ENCODE data around the gene FNDC11.

Gene FNDC11

DNA sequence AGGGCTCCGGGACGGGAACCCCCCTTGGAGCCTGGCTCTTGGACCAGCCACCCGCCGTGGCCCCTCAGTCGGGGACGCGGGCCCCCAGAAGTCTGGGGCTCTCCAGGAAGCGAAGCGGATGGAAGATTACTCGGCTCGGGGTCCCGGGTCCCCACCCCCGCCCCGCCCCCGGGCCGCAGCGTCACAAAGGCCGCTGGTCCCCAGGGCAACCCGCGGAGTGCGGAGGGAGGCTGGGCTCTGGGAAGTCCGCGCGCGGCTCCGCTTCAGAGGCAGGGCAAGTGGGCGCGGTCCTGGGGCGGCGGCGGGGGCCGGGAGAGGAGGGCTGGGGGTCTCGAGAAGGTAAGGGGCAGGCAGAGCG is at the start of gene FNDC11:
Gene FNDC11 (plus strand): TSS at position 227 of the 358 bp plus-strand sequence. CDS start 1,505 bp downstream, outside the sequence.
- DNase-seq = no peak

DNA sequence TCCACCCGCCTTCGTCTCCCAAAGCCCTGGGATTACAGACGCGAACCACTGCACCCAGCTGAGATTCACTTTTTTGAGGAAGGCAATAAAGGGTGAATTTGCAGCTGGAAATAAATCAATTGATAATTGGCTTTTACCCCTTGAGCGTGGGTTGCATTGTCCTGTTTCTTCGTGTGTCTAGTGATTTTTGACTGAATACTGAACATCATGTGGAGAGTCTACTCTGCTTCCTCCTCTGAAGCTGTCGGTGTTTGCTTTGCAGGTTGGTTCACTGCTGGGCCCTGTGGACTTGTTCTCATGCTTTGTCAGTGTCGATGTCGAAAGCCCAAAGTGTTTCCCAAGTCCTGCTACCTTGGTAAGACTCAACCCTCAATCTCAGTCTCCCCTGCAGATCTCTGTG is 49.3 kb upstream of the FNDC11 start:
- DNase-seq = no peak

DNA sequence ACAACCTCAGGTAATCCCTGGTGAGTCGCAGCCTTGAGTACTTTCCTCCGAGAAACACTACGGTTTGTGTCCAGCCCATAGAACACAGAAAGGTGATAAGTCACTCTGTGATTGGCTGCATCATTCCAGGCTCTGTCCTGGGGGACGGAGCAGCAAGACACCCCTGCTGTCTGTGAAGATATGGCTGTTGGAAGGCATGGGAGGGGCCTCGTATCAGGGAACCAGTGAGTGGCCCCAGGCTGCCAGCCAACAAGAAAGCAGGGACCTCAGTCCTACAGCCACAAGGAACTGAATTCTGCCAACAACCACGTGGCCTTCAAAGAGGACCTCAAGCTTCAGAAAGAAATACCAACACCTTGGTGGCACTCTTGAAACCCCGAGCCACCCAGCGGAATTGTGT is 48.7 kb upstream of the FNDC11 start:
- DNase-seq = no peak

GRCh38 chr20:63505723-63506122 is 48.2 kb upstream of the FNDC11 start:
- DNase-seq = no peak

GRCh38 chr20:63507083-63507743 is 46.7 kb upstream of the FNDC11 start:
- DNase-seq = no peak

DNA sequence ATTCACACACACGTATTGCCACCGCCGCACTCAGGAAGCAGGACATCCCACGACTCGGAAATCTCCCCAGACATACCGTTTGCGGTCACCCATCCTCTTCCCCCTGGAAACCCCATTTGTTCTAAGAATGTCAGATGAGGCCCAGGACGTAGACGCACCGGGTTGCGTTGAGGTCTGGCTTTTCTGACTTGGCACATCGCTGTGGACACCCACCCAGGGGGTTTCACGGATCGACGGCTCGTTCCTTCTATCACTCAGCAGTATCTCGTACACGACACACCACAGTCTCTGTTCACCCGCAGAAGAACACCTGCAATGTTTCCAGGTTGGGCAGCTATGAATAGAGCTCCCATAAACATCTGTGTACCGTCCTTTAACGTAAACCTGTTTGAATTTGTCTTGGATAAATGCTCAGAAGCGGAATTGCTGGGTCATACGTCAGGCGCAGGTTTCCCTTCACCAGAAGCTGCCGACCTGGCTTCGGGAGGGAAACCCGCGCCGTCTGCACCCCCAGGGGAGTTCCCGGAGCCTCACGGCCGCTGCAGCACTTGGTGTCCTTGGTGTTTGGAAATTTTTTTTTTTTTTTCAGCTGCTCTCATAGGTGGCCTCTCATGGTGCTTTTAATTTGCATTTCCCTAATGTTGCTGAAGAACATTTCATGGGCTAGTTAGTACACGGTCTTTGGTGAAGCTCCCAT is 45.7 kb upstream of the FNDC11 start:
- peak; percentile 62 for DNase-seq

- DNase-seq = peak; percentile 38
Measured at GRCh38 chr20:63509088-63509564, 44.8 kb upstream of the FNDC11 start.

GRCh38 chr20:63513207-63513606 is 40.8 kb upstream of the FNDC11 start:
- no peak for DNase-seq

- peak; percentile 80 for DNase-seq
Measured at GRCh38 chr20:63514520-63514919, 39.4 kb upstream of the FNDC11 start.

DNA sequence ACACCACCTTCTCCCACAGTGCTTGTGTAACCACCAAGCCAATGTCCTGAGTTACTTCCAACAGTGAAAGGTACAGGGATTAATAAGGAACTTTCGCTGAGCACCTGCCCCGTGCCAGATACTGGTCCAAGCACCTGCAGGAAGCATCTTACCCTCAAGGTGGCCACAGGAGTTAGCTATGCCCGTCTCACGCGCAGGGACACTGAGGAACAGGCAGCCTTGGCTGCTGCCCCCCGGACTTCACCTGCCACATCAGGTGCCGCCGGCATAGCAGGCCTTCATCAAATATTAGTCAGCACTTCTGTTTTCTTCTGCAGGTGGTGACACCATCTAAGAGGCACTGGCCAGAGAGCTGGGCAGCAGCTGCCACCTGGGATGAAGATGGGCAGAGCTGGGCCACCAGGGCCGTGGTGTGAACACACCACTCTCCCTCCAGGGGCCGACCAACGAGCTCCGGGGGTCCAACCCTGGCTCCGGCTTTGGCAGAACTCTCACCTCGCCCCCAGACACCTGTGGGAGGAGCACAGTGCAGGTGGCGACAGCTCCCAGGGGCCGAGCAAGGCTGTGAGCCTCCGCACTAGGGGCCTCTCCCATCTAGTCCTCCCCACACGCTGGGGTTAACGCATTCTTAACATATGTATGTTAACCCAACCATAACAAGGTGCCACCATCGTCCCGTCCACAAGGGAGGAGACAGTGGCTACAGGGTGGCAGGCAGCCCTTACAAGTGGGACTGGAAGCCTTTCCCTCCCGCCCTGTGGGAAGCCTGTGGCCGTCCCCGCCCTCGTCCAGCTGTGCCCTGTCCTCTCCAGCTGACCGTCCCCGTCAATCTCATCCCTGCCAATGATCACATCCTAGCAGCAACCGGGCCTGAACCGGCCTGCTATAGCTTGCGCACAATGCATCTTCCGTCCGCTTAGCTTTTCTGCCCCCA is 36.3 kb upstream of the FNDC11 start:
- DNase-seq = peak; percentile 58

DNA sequence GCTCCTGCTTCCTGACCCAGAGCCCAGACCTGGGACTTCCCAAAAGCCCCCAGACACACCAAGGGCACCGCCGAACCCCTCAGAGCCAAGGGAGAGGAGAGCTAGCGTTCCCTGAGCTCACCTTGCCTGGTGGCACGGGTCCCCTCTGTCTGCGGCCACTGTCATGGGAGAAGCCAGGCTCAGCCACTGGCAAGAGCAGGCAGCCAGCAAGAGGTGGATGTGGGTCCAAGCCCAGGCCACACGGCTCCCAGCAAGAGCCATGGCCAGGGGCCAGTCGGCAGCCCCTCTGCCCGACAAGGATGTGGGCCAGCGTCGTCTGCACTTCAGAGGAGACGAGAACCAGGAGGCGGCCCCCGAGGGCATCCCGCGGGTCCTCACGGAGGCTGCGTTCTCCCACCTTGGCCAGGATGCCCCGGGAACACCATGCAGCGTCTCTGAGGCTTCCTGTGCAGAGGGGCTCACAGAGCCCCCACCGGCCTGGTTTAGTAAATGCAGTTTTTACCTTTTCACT is 35.6 kb upstream of the FNDC11 start:
- no peak for DNase-seq

DNA sequence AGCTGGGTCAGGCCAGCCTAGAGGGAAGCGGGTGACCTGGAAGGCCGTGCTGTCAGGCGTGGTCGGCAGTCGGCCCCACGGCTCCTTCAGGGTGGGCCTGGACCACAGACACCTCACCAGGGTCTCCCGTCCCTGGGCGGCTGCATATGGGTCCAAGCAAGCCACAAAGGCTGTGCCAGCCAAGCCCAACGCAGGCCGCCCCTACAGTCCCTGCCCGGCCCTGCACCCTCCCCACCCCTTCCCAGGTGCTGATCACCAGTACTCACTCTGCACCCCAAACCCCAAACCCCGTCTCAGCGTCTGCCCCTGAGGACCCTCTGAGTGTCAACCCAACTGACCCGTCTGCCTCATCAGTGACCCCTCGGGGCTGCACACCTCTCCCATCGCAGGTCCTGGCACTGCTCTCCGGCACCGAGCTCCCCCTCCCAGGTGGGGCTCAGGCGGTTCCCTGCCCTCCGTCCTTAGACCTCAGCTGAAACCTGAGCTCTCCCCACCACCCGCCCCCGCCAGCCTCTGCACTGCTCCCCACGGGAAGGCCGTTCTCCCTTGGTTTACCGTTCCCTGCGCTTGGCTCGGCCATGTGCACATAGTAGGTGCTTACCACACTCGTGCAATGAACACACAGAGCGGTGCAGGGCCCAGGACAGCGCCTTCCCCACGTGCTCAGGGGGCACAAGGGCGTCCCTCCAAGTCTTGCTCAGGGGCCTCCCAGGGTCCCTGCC is 34.9 kb upstream of the FNDC11 start:
- no peak for DNase-seq

- DNase-seq = peak; percentile 56
Measured at GRCh38 chr20:63519668-63520503, 34.1 kb upstream of the FNDC11 start.

GRCh38 chr20:63520504-63520933 is 33.4 kb upstream of the FNDC11 start, which contains the start of gene PPDPF:
PPDPF (plus strand) TSS chr20:63520765; CDS start chr20:63521309, 544 bp downstream.
- peak; percentile 87 for DNase-seq

DNA sequence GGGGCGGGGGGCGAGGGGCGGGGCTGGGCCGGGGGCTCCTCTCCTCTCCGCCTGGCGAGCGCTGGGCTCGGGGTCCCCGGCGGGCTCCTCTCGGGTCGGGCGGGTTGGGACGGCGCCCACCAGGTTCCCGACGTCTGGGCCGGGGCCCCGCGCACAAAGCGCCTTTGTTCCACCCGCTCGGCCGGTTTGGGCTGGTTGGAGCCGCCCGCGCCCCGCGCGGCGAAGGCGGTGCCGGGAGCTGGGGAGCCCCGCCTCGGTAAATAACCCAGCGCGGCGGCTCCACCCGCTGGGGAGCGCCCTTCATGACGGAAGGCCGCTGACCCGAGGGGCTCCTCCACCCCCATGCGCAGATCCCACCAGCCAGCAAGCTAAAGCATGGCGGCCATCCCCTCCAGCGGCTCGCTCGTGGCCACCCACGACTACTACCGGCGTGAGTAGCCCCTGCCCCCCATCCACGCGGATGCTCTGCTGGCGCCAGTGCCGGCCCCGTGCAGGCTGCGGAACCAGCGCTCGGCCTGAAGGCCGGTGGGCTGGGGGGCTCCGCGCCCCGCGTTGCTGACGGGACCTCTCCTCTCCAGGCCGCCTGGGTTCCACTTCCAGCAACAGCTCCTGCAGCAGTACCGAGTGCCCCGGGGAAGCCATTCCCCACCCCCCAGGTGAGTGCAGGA is 32.9 kb upstream of the FNDC11 start:
- DNase-seq = peak; percentile 82

GRCh38 chr20:63521602-63522001 is 32.4 kb upstream of the FNDC11 start:
- DNase-seq = no peak

DNA sequence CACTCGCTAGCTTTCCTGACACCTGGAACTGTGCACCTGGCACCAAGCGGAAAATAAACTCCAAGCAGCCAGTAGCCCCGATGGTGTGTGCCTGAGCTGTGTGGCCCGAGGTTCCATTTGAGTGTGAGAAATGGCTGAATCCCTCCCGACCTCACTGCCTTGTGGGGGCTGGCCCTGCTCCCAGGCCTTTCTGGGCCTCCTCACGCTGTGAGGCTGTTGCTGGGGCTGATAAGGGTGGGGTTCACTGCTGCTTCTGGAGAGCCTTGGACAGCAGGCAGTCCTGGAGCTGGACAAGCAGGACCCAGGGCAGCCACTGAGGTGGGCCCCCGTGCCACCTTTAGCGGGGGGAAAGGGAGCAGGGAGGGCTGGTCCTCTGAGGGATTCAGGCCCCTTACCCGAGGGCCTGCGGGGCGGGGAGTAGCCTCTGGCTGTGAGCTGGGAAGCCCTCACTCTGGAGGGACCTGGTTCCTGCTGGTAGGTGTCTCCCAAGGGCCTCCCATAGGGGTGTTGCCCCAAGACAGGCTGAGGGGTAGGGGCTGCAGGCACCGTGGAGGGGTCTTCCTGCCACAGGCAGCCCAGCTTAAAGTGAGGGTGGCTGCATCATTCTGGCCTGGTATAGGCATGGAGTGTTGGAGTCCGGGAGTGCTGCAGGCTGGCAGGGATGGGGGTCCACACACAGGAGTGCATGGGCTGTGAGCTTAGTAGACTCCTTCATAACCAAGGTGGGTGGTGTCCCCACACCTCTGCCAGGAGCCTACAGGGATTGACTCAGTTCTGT is 31.7 kb upstream of the FNDC11 start:
- DNase-seq = no peak

DNA sequence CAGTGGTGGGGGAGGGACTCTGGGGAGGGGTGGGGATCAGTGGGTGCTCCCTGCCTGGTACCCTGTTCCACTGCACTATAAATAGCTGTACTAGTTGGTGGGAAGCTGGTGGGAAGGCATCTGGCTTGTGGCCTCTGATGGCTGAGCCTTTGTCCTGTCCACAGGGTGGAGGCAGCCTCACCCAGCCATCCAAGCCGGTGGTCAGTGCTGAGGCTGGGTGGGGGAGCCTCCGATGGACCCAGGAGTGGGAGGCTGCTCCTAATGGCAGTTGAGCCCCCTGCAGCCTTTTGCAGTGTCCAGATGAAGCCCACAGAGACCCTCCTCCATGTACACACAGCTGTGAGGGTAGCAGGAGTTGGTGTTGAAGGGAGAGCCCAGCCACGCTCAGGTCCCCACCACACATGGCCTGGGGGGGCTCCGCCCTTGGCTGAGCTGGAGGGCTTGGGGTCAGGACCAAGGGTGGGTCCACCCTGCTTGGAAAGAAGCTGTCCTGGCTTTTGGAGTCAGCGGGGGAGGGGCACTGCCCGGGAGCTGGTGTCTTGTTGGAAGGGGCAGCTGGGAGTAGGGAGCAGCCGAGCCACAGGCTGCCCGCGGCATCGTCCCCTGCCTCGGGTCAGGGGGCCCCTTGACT is 30.9 kb upstream of the FNDC11 start:
- DNase-seq = no peak

DNA sequence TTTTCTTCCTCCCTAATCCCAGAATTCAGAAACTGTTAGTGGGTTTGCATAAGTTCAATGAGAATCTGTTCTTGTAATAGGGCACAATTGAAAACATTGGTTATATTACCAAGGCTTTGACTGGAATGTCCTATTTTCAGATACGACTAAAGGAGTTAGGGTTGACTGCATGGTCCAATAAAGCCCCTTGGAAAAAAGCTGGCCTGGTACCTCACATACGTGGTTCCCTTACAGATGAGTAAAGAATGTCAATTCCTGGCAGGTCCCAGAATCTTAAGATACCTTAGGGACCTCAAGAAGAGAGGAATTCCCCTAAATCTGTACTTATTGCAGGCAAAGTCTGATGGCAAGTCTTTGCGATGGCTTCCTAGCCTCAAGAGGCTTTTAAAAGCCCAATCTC is 28.8 kb upstream of the FNDC11 start:
- DNase-seq = no peak
